ENCODE measurements around the gene OLFML3. TPM values are rescaled to one million over a fixed set of nuclear protein-coding genes. Genes with fewer than 3 reads are reported as not detected.

Gene OLFML3
- total and polyA plus RNA-seq, 2 of the 8 experiments (the other 6 are each of a cell fraction or from before 2014, with no cell fraction given), result 56.0 to 72.3 TPM

- no peaks in the 10 kb centered on the region for H4K20me1 ChIP-seq (replicated peaks in 1 of 2; ENCODE audit: control insufficient read depth in 1 of 2, insufficient read depth in 2 of 2, low read length in 2 of 2)
- H3K23ac ChIP-seq (ENCODE audit: insufficient read length), result no peak overlapping the region
- no peak overlapping the region for H3K4ac ChIP-seq (replicated peaks; ENCODE audit: insufficient read length, low read depth, low read length)
- no peak overlapping the region for H2BK5ac ChIP-seq (ENCODE audit: low read depth, low read length)
- H3K79me1 ChIP-seq (ENCODE audit: low read depth, low read length), result no peaks in the 10 kb centered on the region
- no peak overlapping the region for H4K5ac ChIP-seq (ENCODE audit: insufficient read length, low read depth, low read length)
- H3K18ac ChIP-seq (ENCODE audit: extremely low read depth, low read length), result no peak overlapping the region
- H3K9me3 ChIP-seq (ENCODE audit: insufficient read depth in 2 of 2, low read depth in 1 of 2, low read length in 1 of 2), result peaks cover 4 to 5% of the 10 kb centered on the region in 2 experiments; a peak in 3 of 4 replicates
- no peak overlapping the region for H3K4me2 ChIP-seq (ENCODE audit: insufficient read depth in 1 of 2, low read depth in 2 of 2, low read length in 2 of 2)
- no peak overlapping the region for H2BK120ac ChIP-seq (replicated peaks; ENCODE audit: low read depth, low read length)
- DNase-seq (ENCODE audit: low read depth in 1 of 2, low spot score in 2 of 2) (no peak), FAIRE-seq (no peak)
- peaks cover 0 to 3% (median 0%) of the 10 kb centered on the region in 4 experiments; a peak in 1 of 7 replicates for H3K27me3 ChIP-seq (replicated peaks in 1 of 4; ENCODE audit: control insufficient read depth in 3 of 4, extremely low read depth in 1 of 4, insufficient read depth in 3 of 4, low read length in 3 of 4)
- H4K91ac ChIP-seq (replicated peaks; ENCODE audit: insufficient read length, low read length), result no peak overlapping the region
- H2AFZ ChIP-seq (ENCODE audit: low read length), result no peak overlapping the region
- no peak overlapping the region for H3K56ac ChIP-seq (replicated peaks; ENCODE audit: insufficient read length, low read depth, low read length)
- H3K27ac ChIP-seq (ENCODE audit: low read depth, low read length), result no peak overlapping the region
- no peaks in the 10 kb centered on the region for H3K23me2 ChIP-seq (ENCODE audit: low read depth, low read length)
- no peaks in the 10 kb centered on the region; a peak in 1 of 7 replicates for H3K4me1 ChIP-seq (replicated peaks in 1 of 4; ENCODE audit: control insufficient read depth in 3 of 4, insufficient read depth in 4 of 4, low read length in 3 of 4)
- H2BK12ac ChIP-seq (ENCODE audit: low read depth, low read length), result no peak overlapping the region
- no peaks in the 10 kb centered on the region for H3K79me2 ChIP-seq (ENCODE audit: control insufficient read depth in 1 of 2, insufficient read depth in 2 of 2, low read length in 2 of 2)
- 88% methylated on average over 4 of the region's 4 CpGs; no CpG with 5 or more reads in 1 of the 2 experiments for WGBS, 2 experiments (ENCODE audit: extremely low coverage in 1 of 2, insufficient coverage in 1 of 2, insufficient read length in 1 of 2, insufficient replicate concordance in 2 of 2, low coverage in 1 of 2, low lambda C conversion rate in 2 of 2, missing lambda C conversion rate in 1 of 2)
- no peak overlapping the region for H2BK20ac ChIP-seq (ENCODE audit: low read length)
- no peak overlapping the region for H3K4me3 ChIP-seq (ENCODE audit: extremely low read depth in 1 of 4, insufficient read depth in 2 of 4, low read depth in 3 of 4, low read length in 4 of 4)
- H3K36me3 ChIP-seq (ENCODE audit: control insufficient read depth in 2 of 4, insufficient read depth in 4 of 4, low read length in 3 of 4), result no peaks in the 10 kb centered on the region
- no peak overlapping the region for H2AK5ac ChIP-seq (ENCODE audit: low read depth, low read length)
- H2BK15ac ChIP-seq (ENCODE audit: low read length), result no peak overlapping the region
- no peak overlapping the region for H4K8ac ChIP-seq (ENCODE audit: extremely low read depth, insufficient read depth, low read length)
- ChIA-PET CTCF (ENCODE audit: partially characterized antibody) (interaction anchor here (0.9 to 1.7 kb wide), 2 partner anchors 12 to 29 kb away, joined by 3 to 5 read pairs; partner anchors contain the start of gene OLFML3), POLR2A (ENCODE audit: partially characterized antibody) (no interaction called here)
- H3K9ac ChIP-seq (replicated peaks in 1 of 4; ENCODE audit: extremely low read depth in 1 of 4, low read depth in 3 of 4, low read length in 3 of 4), result no peak overlapping the region
- H3K14ac ChIP-seq (ENCODE audit: insufficient read length), result no peak overlapping the region
- TF ChIP-seq HDAC6 (IDR thresholded peaks at IDR 0.05; ENCODE audit: low read depth, low read length) (no peak), E2F6 (IDR thresholded peaks at IDR 0.05) (no peak)
Observed at GRCh38 chr1:113990961-113991360, 11.7 kb downstream of the OLFML3 start.

Data from H1 (cell line).